WTC11 (cell line): ENCODE results near the gene CD82. TPM values are rescaled to one million over a fixed set of nuclear protein-coding genes. Genes with fewer than 3 reads are reported as not detected.

Experiments used
- ATAC-seq: fragments of 200-7000 bp; cut with Tn5 transposase; 2 replicates; pipeline ENCODE4 v1.10.0; 2021; ENCODE audit warnings: mild to moderate bottlenecking, moderate library complexity
- CTCF ChIA-PET: fragments of 300-600 bp; sonication (Branson Sonifier 250); formaldehyde crosslinking; loops from one replicate; lab custom pipeline; 2021; ENCODE audit warnings: antibody characterized with exemption; lab: Charles Lee
- POLR2A ChIA-PET: fragments of 350-600 bp; sonication (Branson Sonifier 250); formaldehyde crosslinking; loops from one replicate; lab custom pipeline; 2021; ENCODE audit warnings: antibody characterized with exemption; lab: Charles Lee
- DNase-seq: peaks from one replicate; pipeline ENCODE4 v3.0.0; 2021; ENCODE audit warnings: low spot score
- H3K27ac Mint-ChIP-seq: 2 replicates; pipeline ENCODE4 v1.8.0; 2021; ENCODE audit warnings: mixed read lengths
- H3K27me3 Mint-ChIP-seq: 2 replicates; pipeline ENCODE4 v1.8.0; 2021; ENCODE audit warnings: low read depth, mild to moderate bottlenecking, moderate library complexity, mixed read lengths
- H3K36me3 Mint-ChIP-seq: 2 replicates; pipeline ENCODE4 v1.8.0; 2021; ENCODE audit warnings: mixed read lengths
- H3K4me1 Mint-ChIP-seq: 2 replicates; pipeline ENCODE4 v1.8.0; 2022; ENCODE audit warnings: mixed read lengths
- H3K4me3 Mint-ChIP-seq: 2 replicates; pipeline ENCODE4 v1.8.0; 2021; ENCODE audit warnings: mild to moderate bottlenecking, moderate library complexity, mixed read lengths
- H3K9me3 Mint-ChIP-seq: 2 replicates; pipeline ENCODE4 v1.8.0; 2021; ENCODE audit warnings: mixed read lengths
- ARID4B ChIP-seq: sonication (generic); formaldehyde crosslinking; IDR thresholded peaks from 2 replicates; pipeline ENCODE4 v1.8.0; 2023; ENCODE audit warnings: missing genetic modification reagents, mild to moderate bottlenecking, borderline replicate concordance
- ATF1 ChIP-seq: sonication (generic); formaldehyde crosslinking; IDR thresholded peaks from 2 replicates; pipeline ENCODE4 v1.8.1; 2023; ENCODE audit warnings: mild to moderate bottlenecking, moderate library complexity, missing genetic modification reagents
- ATF2 ChIP-seq: sonication (generic); formaldehyde crosslinking; IDR thresholded peaks from 2 replicates; pipeline ENCODE4 v1.8.1; 2022; ENCODE audit warnings: low read depth, missing genetic modification reagents, borderline replicate concordance
- CBFB ChIP-seq: sonication (generic); formaldehyde crosslinking; IDR thresholded peaks from 2 replicates; pipeline ENCODE4 v1.8.1; 2022; ENCODE audit warnings: mild to moderate bottlenecking, low read depth, missing genetic modification reagents
- ETV6 ChIP-seq: sonication (generic); formaldehyde crosslinking; IDR thresholded peaks from 2 replicates; pipeline ENCODE4 v1.8.1; 2022; ENCODE audit warnings: mild to moderate bottlenecking, missing genetic modification reagents
- HMGXB4 ChIP-seq: sonication (generic); formaldehyde crosslinking; IDR thresholded peaks from 2 replicates; pipeline ENCODE4 v1.8.1; 2023; ENCODE audit warnings: mild to moderate bottlenecking, moderate library complexity, missing genetic modification reagents
- PREB ChIP-seq: sonication (generic); formaldehyde crosslinking; IDR thresholded peaks from 2 replicates; pipeline ENCODE4 v1.8.1; 2022; ENCODE audit warnings: mild to moderate bottlenecking, missing genetic modification reagents, moderate library complexity, borderline replicate concordance
- SMAD4 ChIP-seq: sonication (generic); formaldehyde crosslinking; IDR thresholded peaks from 2 replicates; pipeline ENCODE4 v1.8.0; 2022; ENCODE audit warnings: mild to moderate bottlenecking, missing genetic modification reagents
- SP1 ChIP-seq: sonication (generic); formaldehyde crosslinking; conservative IDR thresholded peaks from 2 replicates; pipeline ENCODE4 v1.8.1; 2022; ENCODE audit warnings: missing genetic modification reagents
- STAT6 ChIP-seq: sonication (generic); formaldehyde crosslinking; conservative IDR thresholded peaks from 2 replicates; pipeline ENCODE4 v1.8.1; 2023; ENCODE audit warnings: mild to moderate bottlenecking, low read depth, missing genetic modification reagents, moderate library complexity
- USF2 ChIP-seq: sonication (generic); formaldehyde crosslinking; IDR thresholded peaks from 2 replicates; pipeline ENCODE4 v1.8.1; 2023; ENCODE audit warnings: mild to moderate bottlenecking, missing genetic modification reagents, moderate library complexity
- ZNF121 ChIP-seq: sonication (generic); formaldehyde crosslinking; IDR thresholded peaks from 2 replicates; pipeline ENCODE4 v1.8.0; 2023; ENCODE audit warnings: missing genetic modification reagents
- ZNF263 ChIP-seq: sonication (generic); formaldehyde crosslinking; IDR thresholded peaks from 2 replicates; pipeline ENCODE4 v1.8.1; 2022; ENCODE audit warnings: low read depth, mild to moderate bottlenecking, moderate library complexity, missing genetic modification reagents
- ZSCAN18 ChIP-seq: fragments of 250-450 bp; sonication (Bioruptor Pico); IDR thresholded peaks from 2 replicates; pipeline ENCODE4 v2.1.2; 2022; ENCODE audit warnings: mild to moderate bottlenecking, moderate library complexity
- total RNA-seq: library from RNA; stranded (reverse); gene quantifications from 3 replicates; pipeline ENCODE4 v1.2.3, GENCODE V29; 2021

The CD82 gene
- total RNA-seq, 1 experiment from 2014 or later: 15.5 TPM

- Mint-ChIP-seq H3K4me3 (no peak overlapping the region), H3K27ac (0 out of 2 replicates have a peak overlapping the region, but pooled peaks have one; percentile 41), H3K27me3 (no peaks in the 10 kb centered on the region), H3K9me3 (no peaks in the 10 kb centered on the region), H3K36me3 (no peaks in the 10 kb centered on the region), H3K4me1 (peaks cover 30% of the 10 kb centered on the region)
- no peak for TF ChIP-seq SP1
- ATAC-seq (no peak), DNase-seq (no peak)
- CTCF ChIA-PET: interaction anchor here (1.6 to 2.6 kb wide), 4 partner anchors 17 to 43 kb away, joined by 4 to 13 read pairs (median 8); partner anchors contain the start of gene CD82
- POLR2A ChIA-PET: no interaction called here
These were observed 34.8 kb downstream of the CD82 start for GRCh38 chr11:44600261-44600660.

- Mint-ChIP-seq H3K4me1 (peaks cover 30% of the 10 kb centered on the region), H3K9me3 (no peaks in the 10 kb centered on the region), H3K27ac (no peak overlapping the region), H3K27me3 (no peaks in the 10 kb centered on the region), H3K36me3 (no peaks in the 10 kb centered on the region), H3K4me3 (no peak overlapping the region)
- ChIA-PET CTCF (interaction anchor here (0.7 to 2.6 kb wide), 7 partner anchors 16 to 311 kb away, joined by 3 to 13 read pairs (median 7); partner anchors contain the start of gene CD82), POLR2A (interaction anchor here (0.5 to 0.6 kb wide), 2 partner anchors 382 to 536 kb away, joined by 3 to 4 read pairs; no protein-coding TSS in a partner anchor)
- ATAC-seq: peak; percentile 12; the same call in 1 of the 2 replicates
- no peak for DNase-seq
- TF ChIP-seq CBFB (CRISPR knock-in tag) (no peak), ZNF263 (CRISPR knock-in tag) (no peak), ZNF121 (CRISPR knock-in tag) (no peak), ZSCAN18 (no peak), SMAD4 (CRISPR knock-in tag) (no peak), USF2 (no peak), ATF2 (CRISPR knock-in tag) (no peak), PREB (no peak), STAT6 (no peak), ARID4B (CRISPR knock-in tag) (no peak), ETV6 (CRISPR knock-in tag) (no peak), HMGXB4 (CRISPR knock-in tag) (no peak), ATF1 (no peak)
These were observed 35.4 kb downstream of the CD82 start for GRCh38 chr11:44600839-44601383.
